Astrocyte (in vitro differentiated cells and primary cell): ENCODE measurements around the gene SLC9A3.

Experiments
- EZH2 ChIP-seq: IDR thresholded peaks from 2 replicates; pipeline ENCODE4 v1.6.1; 2012; ENCODE audit warnings: mild to moderate bottlenecking, low read length, inconsistent platforms; ENCODE audit not compliant: insufficient read depth
- TF ChIP-seq, protein P1 (sequence below): IDR thresholded peaks from 2 replicates; pipeline ENCODE4 v1.5.1; 2011; ENCODE audit warnings: low read depth, mild to moderate bottlenecking, inconsistent platforms, low read length, moderate library complexity; ENCODE audit not compliant: insufficient read depth

DNA sequence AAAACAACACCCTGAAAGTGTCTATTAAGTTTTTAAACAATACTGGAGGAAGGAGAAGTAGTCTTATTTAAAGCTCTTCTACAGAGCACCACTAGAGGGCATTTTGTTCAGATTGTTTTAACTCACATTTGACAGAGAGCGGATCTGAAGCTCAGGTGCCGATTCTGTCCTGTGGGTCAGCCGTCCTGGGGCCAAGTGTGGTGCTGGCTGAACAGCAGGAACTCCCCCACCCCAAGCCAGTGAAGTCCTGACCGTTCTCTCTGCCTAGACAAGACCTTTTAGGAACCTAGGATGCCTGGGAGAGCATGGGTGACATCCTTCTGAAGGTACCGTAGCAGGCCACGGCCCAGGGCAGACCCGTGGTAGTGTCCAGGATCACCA lies 77.4 kb downstream of the SLC9A3 start:
- TF ChIP-seq, protein P1, sequence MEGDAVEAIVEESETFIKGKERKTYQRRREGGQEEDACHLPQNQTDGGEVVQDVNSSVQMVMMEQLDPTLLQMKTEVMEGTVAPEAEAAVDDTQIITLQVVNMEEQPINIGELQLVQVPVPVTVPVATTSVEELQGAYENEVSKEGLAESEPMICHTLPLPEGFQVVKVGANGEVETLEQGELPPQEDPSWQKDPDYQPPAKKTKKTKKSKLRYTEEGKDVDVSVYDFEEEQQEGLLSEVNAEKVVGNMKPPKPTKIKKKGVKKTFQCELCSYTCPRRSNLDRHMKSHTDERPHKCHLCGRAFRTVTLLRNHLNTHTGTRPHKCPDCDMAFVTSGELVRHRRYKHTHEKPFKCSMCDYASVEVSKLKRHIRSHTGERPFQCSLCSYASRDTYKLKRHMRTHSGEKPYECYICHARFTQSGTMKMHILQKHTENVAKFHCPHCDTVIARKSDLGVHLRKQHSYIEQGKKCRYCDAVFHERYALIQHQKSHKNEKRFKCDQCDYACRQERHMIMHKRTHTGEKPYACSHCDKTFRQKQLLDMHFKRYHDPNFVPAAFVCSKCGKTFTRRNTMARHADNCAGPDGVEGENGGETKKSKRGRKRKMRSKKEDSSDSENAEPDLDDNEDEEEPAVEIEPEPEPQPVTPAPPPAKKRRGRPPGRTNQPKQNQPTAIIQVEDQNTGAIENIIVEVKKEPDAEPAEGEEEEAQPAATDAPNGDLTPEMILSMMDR: peak; percentile 69
- TF ChIP-seq EZH2: no peak
